NCI-H187 treated with DMSO at 0.1 percent for 48 hours (cell line): Measurements from ENCODE around the gene HLCS.

Experiments used
- DNase-seq: peaks from one replicate; lab custom pipeline; 2025; lab: John Stamatoyannopoulos, UW

HLCS gene

DNA sequence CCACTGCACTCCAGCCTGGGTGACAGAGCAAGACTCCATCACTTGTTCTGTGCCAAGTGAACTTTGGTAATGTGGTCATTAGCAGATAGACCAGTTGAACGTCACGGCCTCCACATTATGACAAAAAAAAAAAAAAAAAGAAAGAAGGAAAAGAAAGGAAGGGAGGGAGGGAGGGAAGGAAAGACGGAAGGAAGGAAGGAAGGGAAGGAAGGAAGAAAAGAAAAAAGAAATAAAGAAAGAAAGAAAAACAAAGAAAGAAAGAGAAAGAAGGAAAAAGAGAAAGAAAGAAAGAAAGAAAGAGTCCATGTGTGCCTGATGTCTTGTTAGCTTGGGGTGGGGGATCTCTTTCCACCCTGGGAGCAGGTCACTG, 222.3 kb downstream of the HLCS start:
- DNase-seq = no peak

DNA sequence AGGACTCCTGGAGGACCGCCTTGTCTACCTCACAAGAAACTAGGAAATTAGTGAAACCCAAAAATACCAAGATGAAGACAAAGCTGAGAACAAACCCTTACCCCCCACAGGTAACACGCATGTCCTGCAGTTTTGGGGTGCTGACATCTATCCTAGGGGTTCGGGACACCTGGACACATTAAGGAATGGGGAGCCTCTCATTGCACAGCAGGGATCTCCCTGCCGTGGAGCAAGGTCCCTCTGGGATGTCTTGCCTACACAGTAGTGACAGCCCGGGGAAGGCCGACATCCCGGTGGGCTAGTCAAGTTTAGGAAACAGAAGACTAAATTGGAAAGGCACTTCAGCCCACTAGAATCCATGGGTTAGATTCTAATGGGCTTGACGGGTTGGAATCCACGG, 223.0 kb downstream of the HLCS start:
- DNase-seq = no peak

DNA sequence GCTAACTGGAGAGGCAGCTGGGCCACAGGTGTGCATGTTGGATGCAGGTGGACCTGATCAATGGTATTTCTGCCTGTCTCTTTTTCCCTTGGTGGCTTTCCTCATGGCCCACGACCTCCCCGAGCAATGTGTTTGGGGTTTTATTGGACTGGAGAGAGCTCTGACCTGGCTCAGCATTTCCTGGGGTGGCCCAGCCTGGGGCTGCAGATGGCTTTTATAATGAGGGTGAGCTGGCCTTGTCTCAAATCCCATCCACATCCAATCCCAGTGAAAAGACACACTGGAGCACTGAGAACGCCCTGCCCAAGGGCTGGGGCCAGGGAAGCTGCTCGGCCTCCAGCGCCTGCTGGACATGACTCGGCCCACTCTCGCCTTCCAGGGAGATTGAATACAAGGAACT, 223.5 kb downstream of the HLCS start:
- DNase-seq = no peak

DNA sequence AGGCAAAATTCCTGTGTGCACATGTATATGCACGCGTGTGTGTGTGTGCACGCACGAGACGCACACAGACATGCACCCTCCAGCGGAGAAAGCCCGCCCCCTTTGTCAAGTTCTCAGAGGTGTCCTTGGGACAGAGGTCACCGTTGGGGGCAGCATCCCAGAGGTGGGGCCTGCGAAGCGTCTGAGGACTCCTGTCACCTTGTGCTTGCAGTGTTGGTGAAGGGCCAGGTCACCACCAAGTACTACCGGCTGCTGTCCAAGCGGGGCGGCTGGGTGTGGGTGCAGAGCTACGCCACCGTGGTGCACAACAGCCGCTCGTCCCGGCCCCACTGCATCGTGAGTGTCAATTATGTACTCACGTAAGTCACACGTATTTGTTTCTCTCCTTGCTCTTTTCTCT, 225.0 kb downstream of the HLCS start:
- no peak for DNase-seq

DNA sequence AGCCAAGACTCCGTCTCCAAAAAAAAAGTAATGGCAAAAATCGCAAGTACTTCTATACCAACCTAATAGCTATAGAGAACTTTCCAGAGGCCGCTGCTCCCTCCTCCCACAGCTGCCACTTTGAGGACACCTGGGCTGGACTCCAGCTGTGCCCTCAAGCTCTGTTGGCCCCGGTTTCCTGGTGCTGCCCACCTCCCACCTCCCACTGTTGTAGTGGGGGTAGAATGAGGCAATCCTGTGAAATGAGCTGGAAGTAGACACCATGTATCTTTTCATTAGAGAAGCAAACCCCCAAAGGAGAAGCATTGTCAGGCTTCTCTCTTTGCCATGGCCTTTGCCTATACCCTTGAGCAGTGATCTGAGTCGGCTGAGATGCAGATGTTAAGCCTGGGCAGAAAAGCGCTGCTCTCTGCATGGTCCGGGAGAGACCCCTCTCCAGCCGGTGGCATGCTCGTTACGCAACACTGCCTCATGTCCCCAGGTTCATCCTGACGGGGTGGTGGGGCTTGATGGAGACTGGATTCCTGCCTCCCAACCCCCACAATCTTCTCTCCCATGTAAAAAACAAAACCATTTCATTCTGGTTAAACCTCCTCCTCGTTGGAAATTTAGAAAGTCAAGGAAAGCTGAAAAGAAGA, 227.9 kb downstream of the HLCS start:
- DNase-seq = no peak

DNA sequence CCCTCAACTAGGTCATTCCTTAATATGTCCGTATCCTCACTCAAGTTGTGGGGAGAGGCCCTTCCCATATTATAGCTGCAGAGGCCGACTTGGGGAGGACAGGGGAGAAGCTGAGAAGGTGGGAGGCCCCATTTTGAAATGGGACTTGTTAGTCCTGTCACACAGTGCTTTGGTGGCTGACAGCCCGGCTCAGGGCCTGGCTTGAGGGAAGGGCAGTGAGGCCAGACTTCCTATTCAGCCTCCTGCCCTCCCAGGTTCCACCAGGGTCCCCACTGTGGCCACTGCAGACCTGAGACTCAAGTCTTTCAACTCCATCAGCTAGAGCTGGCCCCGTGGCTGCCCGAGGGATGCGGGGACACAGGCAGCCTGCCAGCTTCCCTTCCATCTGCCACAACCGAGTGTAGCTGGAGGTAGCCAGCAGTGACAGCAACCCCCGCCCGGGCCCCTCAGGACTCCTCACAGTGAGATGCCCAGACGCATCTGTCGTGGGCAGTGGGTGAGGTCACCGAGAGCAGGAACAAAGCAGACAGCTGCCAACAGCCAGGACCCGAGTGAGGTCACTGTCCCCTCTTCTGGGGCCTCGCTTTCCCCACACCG, 230.6 kb downstream of the HLCS start:
- no peak for DNase-seq

DNA sequence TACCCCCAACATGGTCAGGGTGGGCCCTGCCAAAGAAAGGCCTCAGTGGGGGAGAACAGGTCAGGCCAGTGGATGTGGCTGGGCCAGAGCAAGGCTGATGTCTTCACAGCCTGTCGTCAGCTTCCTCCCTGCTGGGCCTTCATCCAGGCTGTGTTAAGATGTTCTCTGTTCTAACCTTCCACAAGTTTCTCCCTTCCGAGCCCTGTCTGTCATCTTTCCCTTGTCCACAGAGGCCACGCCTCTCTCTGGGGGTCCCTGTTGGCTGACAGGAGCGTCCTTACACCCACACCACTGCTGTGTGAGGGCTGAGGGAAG, 231.3 kb downstream of the HLCS start:
- DNase-seq = no peak

DNA sequence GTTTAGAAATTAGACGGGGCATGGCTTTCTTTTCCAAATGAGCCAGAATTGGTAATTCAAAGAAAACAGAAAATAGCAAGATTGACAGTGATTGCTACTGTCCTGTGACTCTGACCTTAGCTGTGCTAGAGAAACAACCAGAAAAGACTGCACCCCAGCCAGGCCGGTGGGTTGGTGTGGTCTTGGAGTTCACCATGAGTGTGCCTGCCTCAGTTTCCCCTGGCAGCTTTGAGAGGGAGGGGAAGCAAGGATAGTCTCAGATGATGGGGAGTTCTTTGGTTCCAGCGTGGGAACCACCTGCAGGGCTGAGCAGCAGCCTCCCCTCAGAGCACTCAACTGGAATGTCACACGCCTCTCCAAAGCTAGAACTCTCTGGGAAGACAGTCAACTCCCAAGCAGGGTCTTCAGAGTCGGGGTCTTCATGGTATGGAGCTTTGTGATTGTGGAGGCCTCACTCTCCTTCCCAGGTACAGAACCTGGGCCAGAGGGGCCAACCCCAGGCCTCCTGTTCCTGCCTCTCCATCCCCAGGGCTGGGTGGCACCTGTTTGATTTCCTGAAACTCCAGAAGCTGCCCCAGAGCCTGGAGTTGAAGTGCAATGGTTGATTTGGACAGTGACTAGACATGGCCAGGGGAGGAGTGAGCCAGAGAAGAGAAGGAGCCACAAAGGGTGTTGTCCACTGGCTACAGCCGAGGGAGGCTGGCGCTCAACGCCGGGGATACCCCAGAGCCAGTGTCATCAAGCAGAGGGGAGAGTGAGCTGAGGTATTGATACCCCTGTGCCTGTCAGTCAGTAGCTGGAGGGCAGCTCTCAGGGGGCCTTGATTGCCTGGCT, 231.9 kb downstream of the HLCS start:
- DNase-seq = no peak

DNA sequence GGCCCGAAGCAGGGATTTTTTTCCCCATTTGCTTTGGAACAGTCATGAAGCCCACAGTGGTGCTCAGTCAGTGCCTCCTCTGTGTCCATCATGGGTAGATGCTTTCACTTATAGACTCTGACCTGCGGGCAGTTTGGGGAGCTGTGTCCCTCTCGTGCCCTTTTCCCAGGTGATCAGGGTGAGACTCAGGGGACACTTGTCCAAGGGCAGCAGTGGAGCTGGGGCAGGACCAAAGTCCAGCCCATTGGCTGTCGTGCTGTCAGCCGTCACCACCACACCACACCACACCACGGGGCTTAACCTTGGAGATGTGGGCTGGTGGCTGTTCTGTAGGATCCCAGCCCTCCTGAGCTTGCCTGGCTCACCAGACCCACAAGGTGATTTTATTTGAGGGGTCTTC, 232.6 kb downstream of the HLCS start:
- no peak for DNase-seq

DNA sequence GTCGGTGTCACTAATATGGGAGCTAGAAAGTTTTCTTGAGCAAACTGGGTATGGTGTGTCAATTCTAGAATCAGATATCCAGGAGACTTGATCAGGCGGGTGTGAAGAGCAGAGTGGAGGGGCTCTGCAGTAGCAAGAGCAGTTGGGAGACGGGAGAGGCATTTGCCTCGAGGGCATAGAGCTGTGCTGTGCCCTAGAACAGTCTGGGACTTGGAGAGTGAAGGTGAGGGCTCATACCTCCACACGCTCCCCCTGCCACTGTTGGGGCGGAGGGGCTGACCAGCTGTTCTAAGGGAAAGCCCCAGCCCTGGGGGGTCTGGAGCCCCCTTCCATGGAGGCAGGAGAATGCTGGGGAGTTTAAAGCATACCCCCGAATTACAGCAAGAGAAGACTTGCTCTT, 233.7 kb downstream of the HLCS start:
- no peak for DNase-seq

DNA sequence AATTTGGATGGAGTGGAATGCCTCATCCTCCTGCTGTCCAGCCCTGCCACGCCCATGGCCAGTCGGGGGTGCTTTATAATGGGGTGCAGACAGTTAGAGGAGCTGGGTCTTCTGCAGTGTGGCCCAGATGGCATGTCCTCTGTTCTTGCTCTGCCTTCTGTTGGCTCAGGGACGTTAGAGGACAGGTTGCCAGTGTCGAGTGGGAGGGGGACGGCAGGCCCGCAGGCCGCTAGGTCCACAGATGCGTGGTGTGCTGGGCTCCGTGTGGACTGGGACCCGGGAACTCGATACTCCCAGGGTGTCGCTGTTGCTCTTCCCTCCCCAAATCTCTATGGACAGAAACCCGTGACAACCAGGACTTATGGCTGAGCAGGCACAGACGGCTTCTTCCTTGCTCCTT, 234.3 kb downstream of the HLCS start:
- DNase-seq = no peak

DNA sequence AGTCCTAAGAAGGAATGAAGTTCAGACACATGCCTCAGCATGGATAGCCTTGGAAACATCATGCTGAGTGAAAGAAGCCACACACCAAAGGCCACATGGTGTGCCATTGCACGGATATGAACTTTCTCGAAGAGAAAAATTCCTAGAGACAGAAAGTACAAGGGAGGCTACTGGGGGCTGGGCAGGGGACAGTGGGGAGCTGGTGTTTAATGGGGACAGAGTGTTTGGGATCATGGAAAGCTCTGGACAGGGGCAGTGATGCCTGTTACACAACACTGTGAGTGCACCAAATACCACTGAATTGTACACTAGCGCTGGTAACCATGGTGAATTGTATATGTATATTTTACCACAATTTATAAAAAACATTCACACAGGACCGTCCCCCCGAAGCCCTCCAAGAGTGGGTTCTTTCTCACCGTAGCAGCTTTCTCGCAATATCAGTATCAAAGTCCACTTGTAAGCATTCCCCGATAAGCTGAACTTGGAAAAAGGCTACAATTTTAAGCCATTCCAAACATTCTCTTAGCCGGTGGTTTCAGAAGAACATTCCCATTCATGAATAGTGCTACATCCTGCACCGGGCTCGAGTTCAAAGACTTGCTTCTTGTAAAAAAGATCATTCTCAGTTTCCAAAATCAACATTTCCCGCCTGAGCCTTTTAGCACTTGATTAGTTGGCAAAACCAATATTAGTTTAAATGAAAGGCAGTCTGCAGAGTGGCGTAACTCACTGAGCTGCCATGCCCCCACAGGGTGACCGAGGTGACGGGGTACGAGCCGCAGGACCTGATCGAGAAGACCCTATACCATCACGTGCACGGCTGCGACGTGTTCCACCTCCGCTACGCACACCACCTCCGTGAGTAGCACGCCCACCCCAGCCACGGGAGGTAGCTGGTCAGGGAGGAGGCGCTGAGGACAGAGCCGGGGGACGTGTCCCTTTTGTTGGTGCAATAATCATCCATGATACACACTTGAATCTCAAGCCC, 235.9 kb downstream of the HLCS start:
- no peak for DNase-seq

DNA sequence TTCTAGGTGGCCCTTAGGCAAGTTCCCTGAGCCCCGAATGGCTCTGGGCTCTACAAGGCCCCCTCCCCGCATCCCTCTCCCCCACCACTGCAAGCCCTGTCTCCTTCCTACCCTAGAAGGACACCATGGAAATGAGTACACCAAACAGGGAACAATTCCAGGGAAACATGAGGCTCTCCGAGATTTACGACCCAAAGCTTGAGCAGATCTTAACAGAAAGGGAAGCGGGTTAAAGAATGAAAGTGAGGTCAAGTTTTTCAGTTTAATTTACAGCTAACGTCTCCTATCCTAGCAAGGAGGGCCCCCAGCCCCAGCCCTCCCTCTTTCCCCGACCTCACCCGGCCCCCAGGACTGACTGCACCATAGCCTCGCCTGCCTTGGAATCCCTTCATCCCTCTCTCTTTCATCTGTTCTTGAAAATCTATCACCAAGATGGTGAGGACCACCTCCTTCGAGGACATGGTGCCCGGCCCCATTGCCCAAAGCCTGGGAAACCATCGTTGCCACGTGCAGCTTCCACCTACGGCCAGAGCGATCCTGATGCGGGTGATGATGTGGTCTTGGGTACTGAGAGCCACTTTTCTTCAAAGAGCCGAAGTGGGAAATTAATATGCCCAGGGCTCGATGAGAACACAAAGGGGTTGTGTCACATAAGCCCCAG, 237.0 kb downstream of the HLCS start:
- DNase-seq = no peak

DNA sequence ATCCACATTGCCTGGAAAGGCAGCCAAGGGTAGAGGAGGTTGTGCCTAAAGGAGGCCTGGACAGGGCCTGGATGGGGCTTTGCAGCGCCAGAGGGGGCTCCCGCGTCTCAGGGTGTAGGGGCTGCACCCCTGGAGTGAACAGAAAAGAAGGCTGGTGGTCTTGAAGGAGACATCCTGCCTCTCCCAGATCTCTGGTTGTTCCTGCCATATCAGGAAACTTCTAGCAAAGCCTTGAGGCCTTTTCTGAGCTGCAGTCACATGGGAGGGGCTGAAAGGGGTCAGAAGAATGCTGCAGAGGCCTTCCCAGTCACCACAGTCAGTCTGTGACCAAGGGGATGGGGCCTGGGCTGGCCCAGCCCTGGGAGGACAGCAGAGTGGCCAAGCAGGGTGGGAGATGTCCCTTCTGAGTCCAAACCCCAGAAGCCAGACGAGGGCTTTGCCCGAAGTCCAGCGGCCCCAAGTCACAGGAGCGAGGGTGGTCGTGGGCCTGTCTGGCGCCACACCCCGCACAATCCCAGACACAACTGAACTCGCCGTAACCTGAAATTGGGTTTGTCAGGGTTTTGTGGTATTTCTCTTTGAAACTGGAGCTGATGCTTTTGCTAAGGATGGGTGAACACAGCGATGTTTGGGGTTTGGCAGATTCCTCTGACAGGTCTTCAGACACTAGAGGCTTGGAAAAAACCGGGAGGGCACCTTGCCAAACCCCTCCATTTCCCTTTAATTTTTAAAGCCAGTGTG, 237.9 kb downstream of the HLCS start:
- no peak for DNase-seq

DNA sequence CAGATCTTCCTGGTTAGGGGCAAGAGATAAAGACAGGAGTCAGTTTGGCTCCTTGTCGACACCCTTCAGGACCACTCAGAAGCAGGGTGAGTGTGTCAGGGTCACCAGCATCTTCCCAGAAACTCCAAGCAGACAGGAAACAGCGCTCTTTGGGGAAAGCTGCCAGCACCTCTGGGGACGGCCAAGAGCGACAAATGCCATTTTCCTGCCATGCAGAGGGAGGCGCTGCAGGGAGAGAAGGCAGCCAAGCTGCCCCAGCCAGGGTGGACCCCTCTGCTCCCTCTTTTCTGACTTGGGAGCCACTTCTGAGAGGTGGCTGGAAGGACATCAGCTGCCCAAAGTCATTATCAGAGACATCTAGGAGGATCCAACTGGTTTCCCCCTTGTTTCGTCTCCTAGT, 238.6 kb downstream of the HLCS start:
- no peak for DNase-seq

DNA sequence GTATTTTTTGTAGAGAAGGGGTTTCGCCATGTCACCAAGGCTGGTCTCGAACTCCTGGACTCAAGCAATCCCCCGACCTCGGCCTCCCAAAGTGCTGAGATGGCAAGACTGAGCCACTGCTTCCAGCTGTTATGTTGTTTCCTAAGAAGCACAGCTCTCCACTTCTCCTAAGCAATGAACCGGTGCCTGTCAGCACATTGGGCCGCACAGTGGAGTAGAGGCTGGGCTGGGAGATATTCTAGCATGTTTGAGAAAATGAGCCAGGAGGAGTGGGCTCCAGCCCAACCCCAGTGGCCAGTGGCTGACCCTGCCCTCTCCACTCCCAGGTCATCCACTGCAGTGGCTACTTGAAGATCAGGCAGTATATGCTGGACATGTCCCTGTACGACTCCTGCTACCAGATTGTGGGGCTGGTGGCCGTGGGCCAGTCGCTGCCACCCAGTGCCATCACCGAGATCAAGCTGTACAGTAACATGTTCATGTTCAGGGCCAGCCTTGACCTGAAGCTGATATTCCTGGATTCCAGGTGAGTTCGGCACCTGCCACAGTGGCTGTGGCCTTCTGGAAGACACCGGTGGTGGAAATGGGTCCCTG, 240.6 kb downstream of the HLCS start:
- no peak for DNase-seq

DNA sequence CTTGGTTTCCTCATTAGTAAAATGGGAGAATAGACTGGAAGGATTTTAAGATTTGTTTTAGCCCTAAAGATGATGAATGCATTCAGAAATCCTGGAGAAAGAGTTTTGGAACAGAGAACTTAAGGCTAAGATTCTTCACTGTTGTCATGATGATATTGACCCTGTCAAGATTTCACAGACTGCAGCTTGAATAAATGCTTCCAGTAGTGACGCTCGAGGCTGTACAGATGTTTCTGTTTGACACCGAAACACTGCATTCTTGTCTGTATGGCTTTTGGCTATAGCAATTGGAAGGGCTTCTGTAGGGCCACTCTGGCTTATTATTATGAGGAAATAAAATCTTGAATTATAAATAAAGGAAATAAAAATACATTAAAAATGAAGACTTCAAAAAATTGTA, 241.8 kb downstream of the HLCS start:
- DNase-seq = no peak

DNA sequence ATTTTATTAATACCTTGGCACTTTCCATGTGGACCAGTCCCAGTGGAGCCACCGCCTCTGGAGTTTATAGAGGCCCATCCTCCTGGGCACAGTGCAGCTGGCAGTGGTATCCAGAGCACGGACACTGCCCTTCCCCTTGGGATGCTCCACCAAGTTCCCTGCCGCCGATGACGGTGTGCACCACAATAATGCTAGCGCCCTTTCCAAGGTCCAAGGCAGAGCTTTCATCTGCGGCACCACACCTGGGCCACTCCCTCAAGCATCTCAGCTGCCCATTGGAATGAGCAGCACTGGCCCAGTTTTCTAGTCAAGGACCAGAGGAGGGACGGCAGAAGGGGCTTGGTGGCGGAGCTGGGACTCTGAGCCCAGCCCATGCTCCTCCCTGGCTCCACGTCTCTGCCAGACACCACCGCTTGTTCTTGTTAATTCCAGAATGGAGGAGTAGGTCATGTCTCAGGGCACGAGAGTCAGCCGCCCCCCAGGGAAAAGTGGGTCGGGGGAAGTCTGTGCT, 243.0 kb downstream of the HLCS start:
- DNase-seq = no peak

DNA sequence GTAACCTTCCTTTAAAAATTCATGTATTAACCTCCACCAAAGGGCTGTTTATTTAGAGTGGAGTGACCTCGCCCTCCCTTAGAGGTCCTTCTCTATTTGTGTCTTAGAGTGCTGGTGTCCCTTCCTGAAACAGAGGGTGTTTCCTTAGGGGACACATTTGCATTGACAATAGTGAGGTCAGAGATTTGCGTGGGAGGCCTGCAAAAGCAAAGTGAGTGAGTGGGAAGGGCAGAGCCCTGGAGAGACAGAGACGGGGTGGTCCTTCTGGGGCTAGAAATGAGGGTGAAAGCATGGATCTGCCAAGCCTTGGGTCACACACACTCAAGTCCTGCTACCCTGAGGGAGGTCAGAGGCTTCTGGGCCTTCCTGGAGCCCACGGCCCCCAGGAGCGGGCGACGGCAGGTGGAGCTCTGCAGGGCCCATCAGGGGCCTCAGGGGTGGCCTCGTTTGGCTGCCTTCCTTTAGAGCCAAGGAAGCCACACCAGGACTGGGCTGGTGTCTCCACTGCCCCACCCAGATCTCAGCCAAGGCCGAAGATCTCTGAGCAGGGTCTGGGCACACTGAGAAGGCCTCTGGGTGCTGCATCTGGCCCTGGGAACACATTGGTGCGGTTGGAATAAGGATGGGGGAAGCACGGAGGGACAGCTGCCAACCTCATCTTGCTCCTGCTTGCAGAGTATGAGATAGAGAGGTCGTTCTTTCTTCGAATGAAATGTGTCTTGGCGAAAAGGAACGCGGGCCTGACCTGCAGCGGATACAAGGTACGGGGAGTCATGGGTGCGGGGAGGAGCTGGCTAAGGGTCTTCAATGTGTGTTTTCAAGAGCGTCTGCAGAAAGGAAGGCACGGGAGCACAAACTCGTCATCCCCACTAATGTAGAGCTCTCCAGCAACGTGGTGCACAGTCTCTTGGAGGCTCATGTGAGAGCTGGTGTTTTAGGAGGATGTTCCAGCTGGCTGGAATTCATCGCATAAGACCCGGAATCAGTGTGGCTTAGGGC, 243.8 kb downstream of the HLCS start:
- DNase-seq = no peak
